SU-DHL-6 (cell line): ENCODE measurements around the gene DYDC2.

Experiments used
- CTCF ChIP-seq: fragments of 200-600 bp; sonication (generic); IDR thresholded peaks from one replicate; pipeline ENCODE4 v1.5.1; 2017; ENCODE audit warnings: antibody characterized with exemption, mild to moderate bottlenecking, low read length, moderate library complexity; ENCODE audit not compliant: insufficient read depth, poor library complexity, severe bottlenecking
- EZH2phosphoT487 ChIP-seq: fragments of 200-600 bp; sonication (generic), shearing (Covaris generic); conservative IDR thresholded peaks from 2 replicates; pipeline ENCODE4 v1.6.1; 2018; ENCODE audit warnings: mild to moderate bottlenecking, antibody characterized with exemption, low read length, moderate library complexity, mixed read lengths

GRCh38 chr10:80323311-80323710 lies 33.3 kb upstream of the DYDC2 start:
- TF ChIP-seq CTCF (no peak), EZH2phosphoT487 (no peak)
